ENCODE data around the gene GPER1. TPM values are rescaled to one million over a fixed set of nuclear protein-coding genes. Genes with fewer than 3 reads are reported as not detected.

GPER1 gene
- total RNA-seq, 2 experiments from 2014 or later: not detected

- intact Hi-C loops (cut with DNase I, micrococcal nuclease): no loop called here
- no peaks in the 10 kb centered on the region for H3K36me3 Mint-ChIP-seq (ENCODE audit: low read depth)
- ATAC-seq (no peak), DNase-seq (no peak)
- no peak overlapping the region for H3K27ac Mint-ChIP-seq
- H3K27me3 Mint-ChIP-seq: no peaks in the 10 kb centered on the region
- peaks cover 10% of the 10 kb centered on the region for H3K4me1 Mint-ChIP-seq
- POLR2A ChIA-PET: no interaction called here
- no peaks in the 10 kb centered on the region for H3K9me3 Mint-ChIP-seq (ENCODE audit: low read depth)
- CTCF ChIA-PET: interaction anchor here (1.2 kb wide), 1 partner anchor 11 kb away, joined by 4 read pairs; no protein-coding TSS in a partner anchor
- H3K4me3 Mint-ChIP-seq: no peak overlapping the region
These were observed 3.9 kb upstream of the GPER1 start for GRCh38 chr7:1083729-1084657.

GRCh38 chr7:1085266-1085665 lies 2.6 kb upstream of the GPER1 start:
- POLR2A ChIA-PET: interaction anchor here (0.7 kb wide), 1 partner anchor 116 kb away, joined by 4 read pairs; no protein-coding TSS in a partner anchor
- CTCF ChIA-PET: interaction anchor here (0.7 to 1.8 kb wide), 8 partner anchors 9 to 246 kb away, joined by 3 to 11 read pairs (median 4); a partner anchor contains a TSS
- H3K27ac Mint-ChIP-seq: no peak overlapping the region
- intact Hi-C loops (cut with DNase I, micrococcal nuclease): loop anchor here in 1 of 2 experiments (5.0 kb wide), 1 partner anchor 92 kb away; no protein-coding TSS in a partner anchor
- no peaks in the 10 kb centered on the region for H3K27me3 Mint-ChIP-seq
- ATAC-seq: no peak
- peaks cover 12% of the 10 kb centered on the region for H3K4me1 Mint-ChIP-seq
- no peak overlapping the region for H3K4me3 Mint-ChIP-seq
- no peaks in the 10 kb centered on the region for H3K9me3 Mint-ChIP-seq (ENCODE audit: low read depth)
- no peak for DNase-seq
- H3K36me3 Mint-ChIP-seq (ENCODE audit: low read depth): no peaks in the 10 kb centered on the region

- H3K9me3 Mint-ChIP-seq (ENCODE audit: low read depth): no peaks in the 10 kb centered on the region
- ATAC-seq: no peak
- no peaks in the 10 kb centered on the region for H3K36me3 Mint-ChIP-seq (ENCODE audit: low read depth)
- no peak overlapping the region for H3K27ac Mint-ChIP-seq
- intact Hi-C loops (cut with DNase I, micrococcal nuclease): loop anchor here (1.0 to 5.0 kb wide), 2 partner anchors 52 to 91 kb away; a partner anchor contains a TSS
- ChIA-PET CTCF (interaction anchor here (0.5 to 1.8 kb wide), 15 partner anchors 9 to 403 kb away, joined by 3 to 15 read pairs (median 3); a partner anchor contains a TSS), POLR2A (interaction anchor here (0.7 kb wide), 1 partner anchor 117 kb away, joined by 4 read pairs; no protein-coding TSS in a partner anchor)
- no peaks in the 10 kb centered on the region for H3K27me3 Mint-ChIP-seq
- DNase-seq: no peak
- no peak overlapping the region for H3K4me3 Mint-ChIP-seq
- peaks cover 12% of the 10 kb centered on the region for H3K4me1 Mint-ChIP-seq
These were observed 1.9 kb upstream of the GPER1 start for GRCh38 chr7:1085910-1086421.

- CTCF ChIA-PET: interaction anchor here (0.7 to 1.8 kb wide), 13 partner anchors 8 to 96 kb away, joined by 3 to 15 read pairs (median 4); a partner anchor contains a TSS
- peak; percentile 86 for DNase-seq
- POLR2A ChIA-PET: no interaction called here
- intact Hi-C loops (cut with DNase I, micrococcal nuclease): loop anchor here (1.0 to 5.0 kb wide), 3 partner anchors 51 to 90 kb away; a partner anchor contains a TSS
- Mint-ChIP-seq H3K27ac (peak overlapping the region; percentile 29), H3K9me3 (ENCODE audit: low read depth) (no peaks in the 10 kb centered on the region), H3K36me3 (ENCODE audit: low read depth) (peaks cover under 1% of the 10 kb centered on the region), H3K4me3 (peak overlapping the region; percentile 53), H3K4me1 (peaks cover 12% of the 10 kb centered on the region), H3K27me3 (no peaks in the 10 kb centered on the region)
- peak; percentile 88 for ATAC-seq
These were observed 1.1 kb upstream of the GPER1 start for GRCh38 chr7:1086588-1087464.

GRCh38 chr7:1087465-1087814 lies 473 bp upstream of the GPER1 start:
- ChIA-PET POLR2A (no interaction called here), CTCF (interaction anchor here (1.1 kb wide), 1 partner anchor 22 kb away, joined by 3 read pairs; no protein-coding TSS in a partner anchor)
- no peaks in the 10 kb centered on the region for H3K27me3 Mint-ChIP-seq
- H3K9me3 Mint-ChIP-seq (ENCODE audit: low read depth): no peaks in the 10 kb centered on the region
- H3K36me3 Mint-ChIP-seq (ENCODE audit: low read depth): peaks cover 4% of the 10 kb centered on the region
- H3K4me1 Mint-ChIP-seq: peaks cover 12% of the 10 kb centered on the region
- H3K27ac Mint-ChIP-seq: no peak overlapping the region
- H3K4me3 Mint-ChIP-seq: peak overlapping the region; percentile 53
- DNase-seq (no peak), ATAC-seq (no peak)
- intact Hi-C loops (cut with DNase I, micrococcal nuclease): loop anchor here (1.0 to 5.0 kb wide), 2 partner anchors 89 to 90 kb away; no protein-coding TSS in a partner anchor

GRCh38 chr7:1090236-1090635 lies 2.3 kb downstream of the GPER1 start:
- no peaks in the 10 kb centered on the region for H3K9me3 Mint-ChIP-seq (ENCODE audit: low read depth)
- ChIA-PET POLR2A (no interaction called here), CTCF (no interaction called here)
- no peak overlapping the region for H3K4me3 Mint-ChIP-seq
- intact Hi-C loops (cut with DNase I, micrococcal nuclease): no loop called here
- H3K36me3 Mint-ChIP-seq (ENCODE audit: low read depth): peaks cover 6% of the 10 kb centered on the region
- H3K4me1 Mint-ChIP-seq: peaks cover 12% of the 10 kb centered on the region
- no peak for DNase-seq
- no peaks in the 10 kb centered on the region for H3K27me3 Mint-ChIP-seq
- no peak overlapping the region for H3K27ac Mint-ChIP-seq
- no peak for ATAC-seq

GRCh38 chr7:1090686-1091643 lies 3.1 kb downstream of the GPER1 start:
- POLR2A ChIA-PET: no interaction called here
- CTCF ChIA-PET: interaction anchor here (0.6 to 2.0 kb wide), 3 partner anchors 97 to 716 kb away, joined by 3 to 5 read pairs (median 4); no protein-coding TSS in a partner anchor
- intact Hi-C loops (cut with DNase I, micrococcal nuclease): no loop called here
- Mint-ChIP-seq H3K36me3 (ENCODE audit: low read depth) (peaks cover 6% of the 10 kb centered on the region), H3K4me3 (no peak overlapping the region), H3K27me3 (no peaks in the 10 kb centered on the region), H3K4me1 (peaks cover 12% of the 10 kb centered on the region), H3K27ac (no peak overlapping the region), H3K9me3 (ENCODE audit: low read depth) (no peaks in the 10 kb centered on the region)
- ATAC-seq (no peak), DNase-seq (no peak)

GRCh38 chr7:1091644-1092027 lies 3.7 kb downstream of the GPER1 start:
- CTCF ChIA-PET: interaction anchor here (0.6 to 2.0 kb wide), 2 partner anchors 98 to 716 kb away, joined by 3 to 5 read pairs; no protein-coding TSS in a partner anchor
- no peak overlapping the region for H3K27ac Mint-ChIP-seq
- ATAC-seq: no peak
- no peaks in the 10 kb centered on the region for H3K27me3 Mint-ChIP-seq
- DNase-seq: no peak
- peaks cover 12% of the 10 kb centered on the region for H3K4me1 Mint-ChIP-seq
- no peak overlapping the region for H3K4me3 Mint-ChIP-seq
- H3K36me3 Mint-ChIP-seq (ENCODE audit: low read depth): peaks cover 6% of the 10 kb centered on the region
- H3K9me3 Mint-ChIP-seq (ENCODE audit: low read depth): no peaks in the 10 kb centered on the region
- intact Hi-C loops (cut with DNase I, micrococcal nuclease): no loop called here
- POLR2A ChIA-PET: no interaction called here

- intact Hi-C loops (cut with DNase I, micrococcal nuclease): no loop called here
- peaks cover 7% of the 10 kb centered on the region for H3K4me1 Mint-ChIP-seq
- no peaks in the 10 kb centered on the region for H3K9me3 Mint-ChIP-seq (ENCODE audit: low read depth)
- no peak for DNase-seq
- ATAC-seq: no peak
- no peak overlapping the region for H3K4me3 Mint-ChIP-seq
- ChIA-PET CTCF (interaction anchor here (0.6 to 2.0 kb wide), 2 partner anchors 98 to 715 kb away, joined by 3 to 5 read pairs; no protein-coding TSS in a partner anchor), POLR2A (no interaction called here)
- H3K27me3 Mint-ChIP-seq: no peaks in the 10 kb centered on the region
- no peak overlapping the region for H3K27ac Mint-ChIP-seq
- H3K36me3 Mint-ChIP-seq (ENCODE audit: low read depth): peaks cover 6% of the 10 kb centered on the region
These were observed 4.3 kb downstream of the GPER1 start for GRCh38 chr7:1092161-1092632.

- ChIA-PET POLR2A (no interaction called here), CTCF (no interaction called here)
- DNase-seq (no peak), ATAC-seq (no peak)
- Mint-ChIP-seq H3K9me3 (ENCODE audit: low read depth) (no peaks in the 10 kb centered on the region), H3K4me3 (no peak overlapping the region), H3K27me3 (no peaks in the 10 kb centered on the region), H3K36me3 (ENCODE audit: low read depth) (peaks cover 11% of the 10 kb centered on the region), H3K4me1 (peaks cover 4% of the 10 kb centered on the region), H3K27ac (no peak overlapping the region)
- intact Hi-C loops (cut with DNase I, micrococcal nuclease): no loop called here
These were observed 5.0 kb downstream of the GPER1 start for GRCh38 chr7:1092806-1093501.
